ENCODE measurements around the gene PLAU. TPM values are rescaled to one million over a fixed set of nuclear protein-coding genes. Genes with fewer than 3 reads are reported as not detected.
"Not testable (repeated sequence)": the region's sequence is repeated elsewhere in the genome, so short reads cannot be mapped to it uniquely, and the experiment has no call there.

The PLAU gene
- total RNA-seq, 1 donor from 2014 or later = 26.3 TPM

GRCh38 chr10:73887294-73888039 is 23.5 kb upstream of the PLAU start:
- DNase-seq (ENCODE audit: low read depth) (peak; percentile 93), FAIRE-seq (no peak)
- Histone ChIP-seq H3K4me3 (ENCODE audit: low read depth, low read length) (no peak overlapping the region), H3K27me3 (ENCODE audit: control insufficient read depth, insufficient read depth, low read length) (no peaks in the 10 kb centered on the region), H3K36me3 (ENCODE audit: control insufficient read depth, insufficient read depth, low read length) (no peaks in the 10 kb centered on the region)
- no peak for TF ChIP-seq CTCF (IDR thresholded peaks at IDR 0.05; ENCODE audit: insufficient read depth, low read length, severe bottlenecking)

- TF ChIP-seq CTCF (IDR thresholded peaks at IDR 0.05; ENCODE audit: insufficient read depth, low read length, severe bottlenecking) = no peak
- no peaks in the 10 kb centered on the region for H3K36me3 ChIP-seq (ENCODE audit: control insufficient read depth, insufficient read depth, low read length)
- H3K4me3 ChIP-seq (ENCODE audit: low read depth, low read length) = no peak overlapping the region
- no peak for FAIRE-seq
- peak; percentile 94 for DNase-seq (ENCODE audit: low read depth)
- H3K27me3 ChIP-seq (ENCODE audit: control insufficient read depth, insufficient read depth, low read length) = no peaks in the 10 kb centered on the region
These were observed 22.4 kb upstream of the PLAU start for GRCh38 chr10:73888514-73888913.

GRCh38 chr10:73889014-73889413 is 21.9 kb upstream of the PLAU start:
- no peak for TF ChIP-seq CTCF (IDR thresholded peaks at IDR 0.05; ENCODE audit: insufficient read depth, low read length, severe bottlenecking)
- no peaks in the 10 kb centered on the region for H3K36me3 ChIP-seq (ENCODE audit: control insufficient read depth, insufficient read depth, low read length)
- FAIRE-seq (peak; percentile 97), DNase-seq (ENCODE audit: low read depth) (peak; percentile 99)
- H3K4me3 ChIP-seq (ENCODE audit: low read depth, low read length) = no peak overlapping the region
- no peaks in the 10 kb centered on the region for H3K27me3 ChIP-seq (ENCODE audit: control insufficient read depth, insufficient read depth, low read length)

- DNase-seq (ENCODE audit: low read depth) = peak; percentile 56
- FAIRE-seq; H3K4me3 ChIP-seq (ENCODE audit: low read depth, low read length); H3K36me3 ChIP-seq (ENCODE audit: control insufficient read depth, insufficient read depth, low read length); H3K27me3 ChIP-seq (ENCODE audit: control insufficient read depth, insufficient read depth, low read length): not testable (repeated sequence)
These were observed 21.5 kb upstream of the PLAU start for GRCh38 chr10:73889416-73889815.

GRCh38 chr10:73890261-73890660 is 20.7 kb upstream of the PLAU start:
- DNase-seq (ENCODE audit: low read depth) (no peak), FAIRE-seq (no peak)
- Histone ChIP-seq H3K4me3 (ENCODE audit: low read depth, low read length) (no peak overlapping the region), H3K36me3 (ENCODE audit: control insufficient read depth, insufficient read depth, low read length) (no peaks in the 10 kb centered on the region), H3K27me3 (ENCODE audit: control insufficient read depth, insufficient read depth, low read length) (no peaks in the 10 kb centered on the region)
- no peak for TF ChIP-seq CTCF (IDR thresholded peaks at IDR 0.05; ENCODE audit: insufficient read depth, low read length, severe bottlenecking)

- not testable (repeated sequence) for H3K36me3 ChIP-seq (ENCODE audit: control insufficient read depth, insufficient read depth, low read length); DNase-seq (ENCODE audit: low read depth); FAIRE-seq; H3K27me3 ChIP-seq (ENCODE audit: control insufficient read depth, insufficient read depth, low read length); H3K4me3 ChIP-seq (ENCODE audit: low read depth, low read length)
These were observed 20.1 kb upstream of the PLAU start for GRCh38 chr10:73890830-73891229.

GRCh38 chr10:73891540-73891939 is 19.4 kb upstream of the PLAU start:
- no peak for FAIRE-seq
- H3K4me3 ChIP-seq (ENCODE audit: low read depth, low read length) = no peak overlapping the region
- H3K27me3 ChIP-seq (ENCODE audit: control insufficient read depth, insufficient read depth, low read length) = no peaks in the 10 kb centered on the region
- DNase-seq (ENCODE audit: low read depth) = no peak
- no peaks in the 10 kb centered on the region for H3K36me3 ChIP-seq (ENCODE audit: control insufficient read depth, insufficient read depth, low read length)
- TF ChIP-seq CTCF (IDR thresholded peaks at IDR 0.05; ENCODE audit: insufficient read depth, low read length, severe bottlenecking) = no peak

All from bronchial epithelial cell (primary cell).